Neural cell (in vitro differentiated cells): ENCODE data around the gene GRPEL2. TPM values are rescaled to one million over a fixed set of nuclear protein-coding genes. Genes with fewer than 3 reads are reported as not detected.

ENCODE experiments used
- H2AFZ ChIP-seq: fragments of 200-600, 300-800 bp; sonication (generic), shearing (Covaris generic); 2 replicates; pipeline ENCODE4 v1.6.0; 2014; ENCODE audit warnings: low read depth, mild to moderate bottlenecking, antibody characterized with exemption, low read length, moderate library complexity
- H3F3A ChIP-seq: fragments of 200-600 bp; shearing (Covaris generic); 2 replicates; pipeline ENCODE4 v1.6.1; 2016; ENCODE audit warnings: mild to moderate bottlenecking, moderate library complexity, mixed read lengths, antibody characterized with exemption, low read length; ENCODE audit not compliant: insufficient read depth, poor library complexity, severe bottlenecking
- H3K27ac ChIP-seq: fragments of 200-600, 300-800 bp; sonication (generic), shearing (Covaris generic); 2 replicates; pipeline ENCODE4 v1.5.1; 2014; ENCODE audit warnings: mild to moderate bottlenecking, low read length, moderate library complexity
- H3K27me3 ChIP-seq: fragments of 300-800, 200-600 bp; sonication (generic), shearing (Covaris generic); 2 replicates; pipeline ENCODE4 v1.6.0; 2014; ENCODE audit warnings: mild to moderate bottlenecking, low read depth, low read length, moderate library complexity; ENCODE audit not compliant: insufficient read depth
- H3K36me3 ChIP-seq: fragments of 300-800, 200-600 bp; sonication (generic), shearing (Covaris generic); 2 replicates; pipeline ENCODE4 v1.5.1; 2014; ENCODE audit warnings: mild to moderate bottlenecking, antibody characterized with exemption, low read length, moderate library complexity; ENCODE audit not compliant: insufficient read depth
- H3K4me2 ChIP-seq: fragments of 300-800, 200-600 bp; sonication (generic), shearing (Covaris generic); 2 replicates; pipeline ENCODE4 v1.6.0; 2014; ENCODE audit warnings: mild to moderate bottlenecking, low read length
- H3K4me3 ChIP-seq: fragments of 300-800, 200-600 bp; sonication (generic), shearing (Covaris generic); 2 replicates; pipeline ENCODE4 v1.5.1; 2014; ENCODE audit warnings: mild to moderate bottlenecking, low read length, moderate library complexity
- H3K79me2 ChIP-seq: fragments of 200-600 bp; shearing (Covaris generic); replicated peaks from 2 replicates; pipeline ENCODE4 v1.6.0; 2014; ENCODE audit warnings: mild to moderate bottlenecking, low read length, moderate library complexity; ENCODE audit not compliant: insufficient read depth
- H3K9ac ChIP-seq: fragments of 300-800, 200-600 bp; sonication (generic), shearing (Covaris generic); 2 replicates; pipeline ENCODE4 v1.6.1; 2016; ENCODE audit warnings: mild to moderate bottlenecking, low read length, mixed read lengths
- H3K9me2 ChIP-seq: fragments of 200-600 bp; shearing (Covaris generic); 2 replicates; pipeline ENCODE4 v1.6.1; 2016; ENCODE audit warnings: mild to moderate bottlenecking, low read length, mixed read lengths; ENCODE audit not compliant: insufficient read depth
- H3K9me3 ChIP-seq: fragments of 200-600, 300-800 bp; sonication (generic), shearing (Covaris generic); 2 replicates; pipeline ENCODE4 v1.6.1; 2016; ENCODE audit warnings: mild to moderate bottlenecking, mixed run types, low read length, moderate library complexity, mixed read lengths
- H4K20me1 ChIP-seq: fragments of 200-600 bp; shearing (Covaris generic); 2 replicates; pipeline ENCODE4 v1.6.1; 2016; ENCODE audit warnings: mild to moderate bottlenecking, mixed run types; ENCODE audit not compliant: insufficient read depth
- EP300 ChIP-seq: fragments of 450-650 bp; conservative IDR thresholded peaks from 2 replicates; pipeline ENCODE4 v1.6.1; 2014; ENCODE audit warnings: antibody characterized with exemption, mild to moderate bottlenecking, moderate library complexity; ENCODE audit not compliant: poor library complexity, severe bottlenecking
- EZH2 ChIP-seq: fragments of 200-600, 300-800 bp; shearing (Covaris generic), sonication (generic); IDR thresholded peaks from 2 replicates; pipeline ENCODE4 v1.6.1; 2014; ENCODE audit warnings: antibody characterized with exemption, low read length, borderline replicate concordance, mild to moderate bottlenecking; ENCODE audit not compliant: insufficient read depth, poor library complexity, severe bottlenecking
- MXI1 ChIP-seq: fragments of 450-650 bp; conservative IDR thresholded peaks from 2 replicates; pipeline ENCODE4 v1.6.1; 2014; ENCODE audit warnings: antibody characterized with exemption, mild to moderate bottlenecking; ENCODE audit not compliant: poor library complexity, severe bottlenecking
- POLR2AphosphoS5 ChIP-seq: IDR thresholded peaks from 2 replicates; pipeline ENCODE4 v1.6.1; 2012
- RAD21 ChIP-seq: fragments of 450-650 bp; conservative IDR thresholded peaks from 2 replicates; pipeline ENCODE4 v1.6.1; 2014; ENCODE audit warnings: antibody characterized with exemption, mild to moderate bottlenecking, moderate library complexity
- SMC3 ChIP-seq: fragments of 450-650 bp; conservative IDR thresholded peaks from 2 replicates; pipeline ENCODE4 v1.6.1; 2014; ENCODE audit warnings: antibody characterized with exemption, mild to moderate bottlenecking, moderate library complexity; ENCODE audit not compliant: poor library complexity
- TAF1 ChIP-seq: IDR thresholded peaks from 2 replicates; pipeline ENCODE4 v1.6.1; 2012; ENCODE audit warnings: low read depth
- polyA plus RNA-seq: library from polyadenylated mRNA; depleted of rRNA; stranded (reverse); fragments of >200 nt; gene quantifications from 2 replicates; pipeline ENCODE4 v1.2.3, GENCODE V29; 2014
- TF ChIP-seq, protein P1 (sequence below): fragments of 450-650 bp; IDR thresholded peaks from 2 replicates; pipeline ENCODE4 v1.5.1; 2014; ENCODE audit warnings: antibody characterized with exemption, mild to moderate bottlenecking, moderate library complexity; ENCODE audit not compliant: poor library complexity, severe bottlenecking
- TF ChIP-seq, protein P2 (sequence below): IDR thresholded peaks from 2 replicates; pipeline ENCODE4 v1.6.1; 2012; ENCODE audit warnings: borderline replicate concordance

The GRPEL2 gene
- polyA plus RNA-seq, 1 donor from 2014 or later, result 19.3 TPM

DNA sequence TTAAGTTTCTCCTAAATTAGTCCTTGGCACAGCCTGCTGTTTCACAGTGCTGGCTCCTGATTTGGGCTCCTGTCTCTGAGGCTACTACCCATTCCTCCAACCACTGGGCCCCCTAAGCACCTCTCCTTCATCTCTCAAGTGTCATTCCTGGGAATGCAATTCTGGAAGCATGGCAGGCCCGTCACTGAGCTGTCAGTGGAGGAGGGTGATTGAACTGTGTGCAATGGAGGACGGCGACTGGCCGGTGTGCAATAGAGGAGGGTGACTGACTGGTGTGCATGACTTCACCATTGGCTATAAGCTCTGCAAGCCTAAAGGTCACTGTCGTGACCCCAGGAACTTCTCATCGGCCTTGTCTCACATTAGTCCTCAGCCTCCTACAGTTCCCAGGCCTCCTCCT is 46.2 kb downstream of the GRPEL2 start:
- no peaks in the 10 kb centered on the region for H3K79me2 ChIP-seq
- H2AFZ ChIP-seq, result no peak overlapping the region
- H3K9me2 ChIP-seq, result no peaks in the 10 kb centered on the region
- H3K4me3 ChIP-seq, result no peak overlapping the region
- H4K20me1 ChIP-seq, result no peaks in the 10 kb centered on the region
- no peaks in the 10 kb centered on the region for H3F3A ChIP-seq
- TF ChIP-seq MXI1 (no peak), TAF1 (no peak), POLR2AphosphoS5 (no peak), EZH2 (no peak), SMC3 (no peak), EP300 (no peak), RAD21 (no peak)
- TF ChIP-seq, protein P1, sequence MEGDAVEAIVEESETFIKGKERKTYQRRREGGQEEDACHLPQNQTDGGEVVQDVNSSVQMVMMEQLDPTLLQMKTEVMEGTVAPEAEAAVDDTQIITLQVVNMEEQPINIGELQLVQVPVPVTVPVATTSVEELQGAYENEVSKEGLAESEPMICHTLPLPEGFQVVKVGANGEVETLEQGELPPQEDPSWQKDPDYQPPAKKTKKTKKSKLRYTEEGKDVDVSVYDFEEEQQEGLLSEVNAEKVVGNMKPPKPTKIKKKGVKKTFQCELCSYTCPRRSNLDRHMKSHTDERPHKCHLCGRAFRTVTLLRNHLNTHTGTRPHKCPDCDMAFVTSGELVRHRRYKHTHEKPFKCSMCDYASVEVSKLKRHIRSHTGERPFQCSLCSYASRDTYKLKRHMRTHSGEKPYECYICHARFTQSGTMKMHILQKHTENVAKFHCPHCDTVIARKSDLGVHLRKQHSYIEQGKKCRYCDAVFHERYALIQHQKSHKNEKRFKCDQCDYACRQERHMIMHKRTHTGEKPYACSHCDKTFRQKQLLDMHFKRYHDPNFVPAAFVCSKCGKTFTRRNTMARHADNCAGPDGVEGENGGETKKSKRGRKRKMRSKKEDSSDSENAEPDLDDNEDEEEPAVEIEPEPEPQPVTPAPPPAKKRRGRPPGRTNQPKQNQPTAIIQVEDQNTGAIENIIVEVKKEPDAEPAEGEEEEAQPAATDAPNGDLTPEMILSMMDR, result no peak
- TF ChIP-seq, protein P2, sequence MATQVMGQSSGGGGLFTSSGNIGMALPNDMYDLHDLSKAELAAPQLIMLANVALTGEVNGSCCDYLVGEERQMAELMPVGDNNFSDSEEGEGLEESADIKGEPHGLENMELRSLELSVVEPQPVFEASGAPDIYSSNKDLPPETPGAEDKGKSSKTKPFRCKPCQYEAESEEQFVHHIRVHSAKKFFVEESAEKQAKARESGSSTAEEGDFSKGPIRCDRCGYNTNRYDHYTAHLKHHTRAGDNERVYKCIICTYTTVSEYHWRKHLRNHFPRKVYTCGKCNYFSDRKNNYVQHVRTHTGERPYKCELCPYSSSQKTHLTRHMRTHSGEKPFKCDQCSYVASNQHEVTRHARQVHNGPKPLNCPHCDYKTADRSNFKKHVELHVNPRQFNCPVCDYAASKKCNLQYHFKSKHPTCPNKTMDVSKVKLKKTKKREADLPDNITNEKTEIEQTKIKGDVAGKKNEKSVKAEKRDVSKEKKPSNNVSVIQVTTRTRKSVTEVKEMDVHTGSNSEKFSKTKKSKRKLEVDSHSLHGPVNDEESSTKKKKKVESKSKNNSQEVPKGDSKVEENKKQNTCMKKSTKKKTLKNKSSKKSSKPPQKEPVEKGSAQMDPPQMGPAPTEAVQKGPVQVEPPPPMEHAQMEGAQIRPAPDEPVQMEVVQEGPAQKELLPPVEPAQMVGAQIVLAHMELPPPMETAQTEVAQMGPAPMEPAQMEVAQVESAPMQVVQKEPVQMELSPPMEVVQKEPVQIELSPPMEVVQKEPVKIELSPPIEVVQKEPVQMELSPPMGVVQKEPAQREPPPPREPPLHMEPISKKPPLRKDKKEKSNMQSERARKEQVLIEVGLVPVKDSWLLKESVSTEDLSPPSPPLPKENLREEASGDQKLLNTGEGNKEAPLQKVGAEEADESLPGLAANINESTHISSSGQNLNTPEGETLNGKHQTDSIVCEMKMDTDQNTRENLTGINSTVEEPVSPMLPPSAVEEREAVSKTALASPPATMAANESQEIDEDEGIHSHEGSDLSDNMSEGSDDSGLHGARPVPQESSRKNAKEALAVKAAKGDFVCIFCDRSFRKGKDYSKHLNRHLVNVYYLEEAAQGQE, result no peak
- no peak overlapping the region for H3K27ac ChIP-seq
- H3K9me3 ChIP-seq, result no peaks in the 10 kb centered on the region
- no peak overlapping the region for H3K9ac ChIP-seq
- H3K4me2 ChIP-seq, result no peak overlapping the region
- no peaks in the 10 kb centered on the region for H3K36me3 ChIP-seq
- H3K27me3 ChIP-seq, result no peaks in the 10 kb centered on the region

DNA sequence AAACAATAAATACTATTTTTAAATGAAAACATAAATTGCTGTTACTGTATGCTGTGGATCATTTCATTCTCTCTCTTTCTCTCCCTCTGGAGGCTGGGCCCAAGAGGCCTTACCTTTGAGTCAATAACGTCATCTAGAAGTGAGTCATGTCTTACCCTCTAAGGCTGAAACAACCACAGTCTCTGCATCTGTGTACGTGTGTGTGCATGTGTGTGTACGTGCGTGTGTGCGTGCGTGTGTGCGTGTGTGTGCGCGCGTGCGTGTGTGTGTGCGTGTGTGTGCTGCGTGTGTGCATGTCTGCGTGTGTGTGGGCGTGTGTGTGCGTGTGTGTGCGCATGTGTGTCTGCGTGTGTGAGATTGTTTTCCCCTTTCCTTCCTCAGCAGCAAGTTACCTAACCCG is 47.4 kb downstream of the GRPEL2 start:
- no peaks in the 10 kb centered on the region for H4K20me1 ChIP-seq

More for the DNA sequence above, 47.4 kb downstream of the GRPEL2 start:
- Histone ChIP-seq H3K9me2 (no peaks in the 10 kb centered on the region), H2AFZ (no peak overlapping the region), H3K79me2 (no peaks in the 10 kb centered on the region), H3K27me3 (no peaks in the 10 kb centered on the region), H3K9me3 (no peaks in the 10 kb centered on the region), H3F3A (no peaks in the 10 kb centered on the region), H3K4me2 (no peak overlapping the region), H3K4me3 (no peak overlapping the region), H3K27ac (no peak overlapping the region), H3K36me3 (no peaks in the 10 kb centered on the region), H3K9ac (no peak overlapping the region)
- no peak for TF ChIP-seq POLR2AphosphoS5
- TF ChIP-seq RAD21, result no peak
- TF ChIP-seq, protein P1, result no peak
- no peak for TF ChIP-seq TAF1
- TF ChIP-seq EP300, result no peak
- TF ChIP-seq, protein P2, result no peak
- no peak for TF ChIP-seq MXI1
- TF ChIP-seq SMC3, result no peak
- TF ChIP-seq EZH2, result no peak
